GM12878 (cell line): ENCODE data around the gene UNK. TPM values are rescaled to one million over a fixed set of nuclear protein-coding genes. Genes with fewer than 3 reads are reported as not detected.

Experiments used
- ATAC-seq: fragments of 200-7000 bp; cut with Tn5 transposase; 3 replicates; pipeline ENCODE4 v1.9.1; 2020; ENCODE audit warnings: mild to moderate bottlenecking, moderate library complexity
- BruUV-seq: library from RNA; stranded (reverse); fragments of 400-500 nt; replicated peaks from 2 replicates; lab custom pipeline; 2021; lab: Mats Ljungman, UMichigan
- CTCF ChIA-PET: fragments of 300-600 bp; sonication (Branson Sonifier 250); formaldehyde crosslinking; extraction: SDS; loops from one replicate; lab custom pipeline; 2021; ENCODE audit warnings: inconsistent platforms; lab: Yijun Ruan, JAX
- POLR2A ChIA-PET: fragments of 350-600 bp; formaldehyde crosslinking; extraction: SDS; loops from one replicate; lab custom pipeline; 2021; ENCODE audit warnings: inconsistent platforms; lab: Charles Lee
- RAD21 ChIA-PET: fragments of 300-600 bp; sonication (Branson Sonifier 250); formaldehyde crosslinking; loops from one replicate; lab custom pipeline; 2023; ENCODE audit warnings: antibody characterized with exemption; ENCODE audit not compliant: unreplicated experiment; lab: Charles Lee
- SMC1A ChIA-PET: fragments of 300-600 bp; sonication (Branson Sonifier 250); formaldehyde crosslinking; loops from one replicate; lab custom pipeline; 2023; ENCODE audit not compliant: unreplicated experiment, uncharacterized antibody; lab: Charles Lee
- DNase-seq: peaks from one replicate; pipeline ENCODE4 v3.0.0-alpha.2; 2011; ENCODE audit warnings: low read depth, low spot score
- FAIRE-seq: peaks from 3 replicates; lab custom pipeline; 2011; peaks lifted over from hg19 to GRCh38; lab: Jason Lieb, UNC
- H2AFZ ChIP-seq: 2 replicates; pipeline ENCODE4 v1.6.0; 2011; ENCODE audit warnings: low read depth, low read length, control low read depth; ENCODE audit not compliant: control insufficient read depth
- H3K27ac ChIP-seq: 2 replicates; pipeline ENCODE4 v1.5.1; 2011; ENCODE audit warnings: control low read depth; ENCODE audit not compliant: control insufficient read depth, insufficient read depth
- H3K27me3 ChIP-seq, 2 experiments: replicated peaks in 1 of 2; 2 replicates each; pipeline versions ENCODE4 v1.6.0 to v1.6.1; 2011; ENCODE audit warnings: low read length in 1 of 2; ENCODE audit not compliant: control insufficient read depth in 2 of 2, insufficient read depth in 2 of 2
- H3K36me3 ChIP-seq, 2 experiments: 2 replicates each; pipeline ENCODE4 v1.5.1; 2011; ENCODE audit warnings: low read length in 1 of 2; ENCODE audit not compliant: control insufficient read depth in 2 of 2, insufficient read depth in 2 of 2
- H3K4me1 ChIP-seq: 2 replicates; pipeline ENCODE4 v1.6.1; 2011; ENCODE audit warnings: mild to moderate bottlenecking, low read length, moderate library complexity, mixed read lengths; ENCODE audit not compliant: control insufficient read depth, insufficient read depth
- H3K4me2 ChIP-seq: 2 replicates; pipeline ENCODE4 v1.6.0; 2011; ENCODE audit warnings: control low read depth; ENCODE audit not compliant: control insufficient read depth, insufficient read depth
- H3K4me3 ChIP-seq: fragments of 200-600 bp; sonication (generic); 2 replicates; pipeline ENCODE4 v1.5.1; 2016
- H3K79me2 ChIP-seq: 2 replicates; pipeline ENCODE4 v1.6.0; 2011; ENCODE audit warnings: low read length; ENCODE audit not compliant: control insufficient read depth, insufficient read depth
- H3K9ac ChIP-seq: 2 replicates; pipeline ENCODE4 v1.8.0; 2011; ENCODE audit warnings: low read length, control low read depth, mixed read lengths; ENCODE audit not compliant: control insufficient read depth, insufficient read depth
- H3K9me3 ChIP-seq: replicated peaks from 3 replicates; pipeline ENCODE4 v1.5.1; 2011; ENCODE audit warnings: mild to moderate bottlenecking, low read length; ENCODE audit not compliant: control insufficient read depth, insufficient read depth
- H4K20me1 ChIP-seq: 2 replicates; pipeline ENCODE4 v1.6.0; 2011; ENCODE audit not compliant: control insufficient read depth, insufficient read depth
- BCL11A ChIP-seq: IDR thresholded peaks from 2 replicates; pipeline ENCODE4 v1.6.1; 2011; ENCODE audit warnings: low read depth, low read length
- MXI1 ChIP-seq: fragments of 150-350 bp; IDR thresholded peaks from 2 replicates; pipeline ENCODE4 v1.6.1; 2011; ENCODE audit warnings: low read depth, mild to moderate bottlenecking, inconsistent platforms, low read length, improper control_type of control experiment
- NRF1 ChIP-seq: conservative IDR thresholded peaks from 2 replicates; pipeline ENCODE4 v1.6.1; 2011; ENCODE audit warnings: mild to moderate bottlenecking, low read depth, low read length, improper control_type of control experiment
- RCOR1 ChIP-seq: conservative IDR thresholded peaks from 2 replicates; pipeline ENCODE4 v1.6.1; 2012; ENCODE audit warnings: low read depth, low read length, improper control_type of control experiment
- SMAD1 ChIP-seq: fragments of 450-650 bp; IDR thresholded peaks from 2 replicates; pipeline ENCODE4 v1.6.1; 2018; ENCODE audit warnings: mild to moderate bottlenecking, low read depth; ENCODE audit not compliant: partially characterized antibody
- SREBF1 ChIP-seq: IDR thresholded peaks from 2 replicates; pipeline ENCODE4 v1.6.1; 2012; ENCODE audit warnings: mild to moderate bottlenecking, low read length
- YY1 ChIP-seq: IDR thresholded peaks from 2 replicates; pipeline ENCODE4 v1.6.1; 2011; ENCODE audit warnings: low read depth, mild to moderate bottlenecking, low read length
- WGBS: methylation state at CpG from one replicate; pipeline ENCODE4 v1.1.6; 2016; ENCODE audit warnings: low lambda C conversion rate; ENCODE audit not compliant: insufficient replicate concordance, insufficient coverage; ENCODE audit errors: missing lambda C conversion rate; 5-methylcytosine and 5-hydroxymethylcytosine counted together
- in situ Hi-C: fragments of 300-500 bp; cut with MboI; formaldehyde crosslinking; loops from 9 replicates; pipeline ENCODE4 v1.14.3; 2018; ENCODE audit warnings: mixed read lengths
- intact Hi-C: fragments of 100-400 bp; cut with micrococcal nuclease; formaldehyde crosslinking; loops from one replicate; pipeline ENCODE4 v1.14.2; 2022; ENCODE audit not compliant: unreplicated experiment
- polyA plus RNA-seq, 11 experiments: library from polyadenylated mRNA; depleted of rRNA in 4 of 11; unstranded in 6 of 11; stranded (reverse) in 5 of 11; fragments of >200 nt; fragmentation: Nextera tagmentation in 4 of 11; fragmentation: Illumina TruSeq in 1 of 11; extraction: Ambion mirVana in 4 of 11; extraction: Trizol in 1 of 11; gene quantifications; 1 replicate in 1 of 11; 2 replicates in 10 of 11; pipeline versions ENCODE4 v1.2.1 to v1.2.3, GENCODE V29; 2011 to 2016; ENCODE audit warnings: inconsistent platforms in 2 of 11, missing spikeins in 2 of 11, low read depth in 1 of 11
- total RNA-seq, 4 experiments: library from RNA; depleted of rRNA in 3 of 4; stranded (reverse); fragments of >200 nt in 3 of 4; fragmentation: Illumina TruSeq in 1 of 4; extraction: Trizol in 1 of 4; gene quantifications; 2 replicates each; pipeline versions ENCODE4 v1.2.1 to v1.2.3, GENCODE V29; 2013 to 2021
- TF ChIP-seq, protein P1 (sequence below): fragments of 450-650 bp; formaldehyde crosslinking; IDR thresholded peaks from 2 replicates; pipeline ENCODE4 v1.4.0; 2022; ENCODE audit warnings: mild to moderate bottlenecking, moderate library complexity
- TF ChIP-seq, protein P2 (sequence below): fragments of 450-650 bp; conservative IDR thresholded peaks from 2 replicates; pipeline ENCODE4 v1.6.1; 2017; ENCODE audit warnings: mild to moderate bottlenecking, moderate library complexity
- TF ChIP-seq, protein P3 (sequence below): IDR thresholded peaks from 2 replicates; pipeline ENCODE4 v1.6.1; 2011; ENCODE audit warnings: mild to moderate bottlenecking, low read depth, low read length, moderate library complexity; ENCODE audit not compliant: insufficient replicate concordance
- TF ChIP-seq, protein P4 (sequence below): fragments of 450-650 bp; IDR thresholded peaks from 2 replicates; pipeline ENCODE4 v1.6.1; 2016; ENCODE audit warnings: mild to moderate bottlenecking

Gene UNK
- total and polyA plus RNA-seq, 10 of the 15 experiments (the other 5 are each of a cell fraction or from before 2014, with no cell fraction given) = 8.9 to 34.5 (median 27.3) TPM

DNA sequence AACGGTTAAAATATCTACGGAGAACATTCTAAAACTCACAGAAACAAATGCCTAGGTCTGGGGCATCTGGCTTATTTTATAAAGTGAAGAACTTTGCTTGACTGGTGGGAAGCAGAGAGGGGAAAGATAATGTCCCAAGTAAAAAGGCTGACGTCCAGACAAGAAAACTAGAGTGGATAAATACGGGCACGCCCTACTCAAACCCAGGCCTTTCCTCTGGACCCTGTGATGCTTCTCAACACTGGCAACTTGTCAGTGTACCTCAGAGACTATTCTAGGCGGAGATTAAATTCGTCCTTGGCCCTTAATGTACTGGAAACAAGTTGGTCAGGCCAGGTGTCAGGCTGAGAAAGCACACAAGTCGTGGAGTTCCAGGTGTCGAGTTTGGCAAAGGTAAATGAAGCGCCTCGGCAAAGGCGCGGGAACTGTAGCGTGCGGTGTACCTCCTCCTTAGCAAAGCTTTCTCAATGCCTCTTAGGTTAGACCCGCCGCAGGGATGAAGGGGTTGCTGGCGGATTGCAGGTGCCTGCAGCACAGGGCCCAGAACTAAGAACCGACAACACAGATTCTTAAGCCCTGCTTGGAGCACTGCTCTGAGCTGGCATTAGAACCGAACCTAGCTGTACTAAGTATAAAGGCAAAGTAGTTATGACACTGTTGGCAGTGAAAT, 668 bp upstream of the UNK start:
- no peak for DNase-seq
- H2AFZ ChIP-seq = peak overlapping the region; percentile 93
- 39% methylated on average over 20 of the region's 20 CpGs for WGBS
- CTCF ChIA-PET = interaction anchor here (0.7 to 3.3 kb wide), 21 partner anchors 8 to 698 kb away, joined by 3 to 26 read pairs (median 4); partner anchors contain the start of genes GALK1 and WBP2
- SMC1A ChIA-PET = interaction anchor here (0.5 to 3.2 kb wide), 11 partner anchors 8 to 96 kb away, joined by 3 to 11 read pairs (median 4); partner anchors contain the start of genes UNC13D and WBP2
- peak; percentile 6 for ATAC-seq
- no peak for FAIRE-seq
- peaks cover 22% of the 10 kb centered on the region for H3K4me1 ChIP-seq
- H3K9ac ChIP-seq = peak overlapping the region; percentile 95
- in situ Hi-C loops = loop anchor here (5.0 kb wide), 1 partner anchor 478 kb away; no protein-coding TSS in a partner anchor
- H3K4me3 ChIP-seq = peak overlapping the region; percentile 79
- H3K27ac ChIP-seq = peak overlapping the region; percentile 97
- no peaks in the 10 kb centered on the region for H3K36me3 ChIP-seq
- H4K20me1 ChIP-seq = no peaks in the 10 kb centered on the region
- H3K9me3 ChIP-seq = no peaks in the 10 kb centered on the region
- H3K4me2 ChIP-seq = peak overlapping the region; percentile 97
- no TSS peak for BruUV-seq
- no peaks in the 10 kb centered on the region for H3K27me3 ChIP-seq
- RAD21 ChIA-PET = interaction anchor here (0.6 to 3.1 kb wide), 10 partner anchors 8 to 170 kb away, joined by 3 to 22 read pairs (median 7); partner anchors contain the start of genes GALK1 and WBP2
- H3K79me2 ChIP-seq = peaks cover 46% of the 10 kb centered on the region
- intact Hi-C loops = loop anchor here (10.0 kb wide), 1 partner anchor 481 kb away; the partner anchor contains the start of gene UBALD2
- POLR2A ChIA-PET = interaction anchor here (0.6 to 5.4 kb wide), 20 partner anchors 9 to 1652 kb away, joined by 3 to 39 read pairs (median 4); partner anchors contain the start of genes ACOX1, GALK1, TEN1 and TRIM65
- TF ChIP-seq RCOR1 (no peak), NRF1 (no peak), SMAD1 (no peak), MXI1 (no peak), YY1 (no peak), BCL11A (no peak), SREBF1 (no peak)
- TF ChIP-seq, protein P1, sequence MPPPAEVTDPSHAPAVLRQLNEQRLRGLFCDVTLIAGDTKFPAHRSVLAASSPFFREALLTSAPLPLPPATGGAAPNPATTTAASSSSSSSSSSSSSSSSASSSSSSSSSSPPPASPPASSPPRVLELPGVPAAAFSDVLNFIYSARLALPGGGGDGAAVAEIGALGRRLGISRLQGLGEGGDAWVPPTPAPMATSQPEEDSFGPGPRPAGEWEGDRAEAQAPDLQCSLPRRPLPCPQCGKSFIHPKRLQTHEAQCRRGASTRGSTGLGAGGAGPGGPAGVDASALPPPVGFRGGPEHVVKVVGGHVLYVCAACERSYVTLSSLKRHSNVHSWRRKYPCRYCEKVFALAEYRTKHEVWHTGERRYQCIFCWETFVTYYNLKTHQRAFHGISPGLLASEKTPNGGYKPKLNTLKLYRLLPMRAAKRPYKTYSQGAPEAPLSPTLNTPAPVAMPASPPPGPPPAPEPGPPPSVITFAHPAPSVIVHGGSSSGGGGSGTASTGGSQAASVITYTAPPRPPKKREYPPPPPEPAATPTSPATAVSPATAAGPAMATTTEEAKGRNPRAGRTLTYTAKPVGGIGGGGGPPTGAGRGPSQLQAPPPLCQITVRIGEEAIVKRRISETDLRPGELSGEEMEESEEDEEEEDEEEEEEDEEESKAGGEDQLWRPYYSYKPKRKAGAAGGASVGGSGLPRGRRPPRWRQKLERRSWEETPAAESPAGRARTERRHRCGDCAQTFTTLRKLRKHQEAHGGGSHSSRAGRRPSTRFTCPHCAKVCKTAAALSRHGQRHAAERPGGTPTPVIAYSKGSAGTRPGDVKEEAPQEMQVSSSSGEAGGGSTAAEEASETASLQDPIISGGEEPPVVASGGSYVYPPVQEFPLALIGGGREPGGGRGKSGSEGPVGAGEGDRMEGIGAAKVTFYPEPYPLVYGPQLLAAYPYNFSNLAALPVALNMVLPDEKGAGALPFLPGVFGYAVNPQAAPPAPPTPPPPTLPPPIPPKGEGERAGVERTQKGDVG (CRISPR knock-in tag) = no peak
- TF ChIP-seq, protein P2, sequence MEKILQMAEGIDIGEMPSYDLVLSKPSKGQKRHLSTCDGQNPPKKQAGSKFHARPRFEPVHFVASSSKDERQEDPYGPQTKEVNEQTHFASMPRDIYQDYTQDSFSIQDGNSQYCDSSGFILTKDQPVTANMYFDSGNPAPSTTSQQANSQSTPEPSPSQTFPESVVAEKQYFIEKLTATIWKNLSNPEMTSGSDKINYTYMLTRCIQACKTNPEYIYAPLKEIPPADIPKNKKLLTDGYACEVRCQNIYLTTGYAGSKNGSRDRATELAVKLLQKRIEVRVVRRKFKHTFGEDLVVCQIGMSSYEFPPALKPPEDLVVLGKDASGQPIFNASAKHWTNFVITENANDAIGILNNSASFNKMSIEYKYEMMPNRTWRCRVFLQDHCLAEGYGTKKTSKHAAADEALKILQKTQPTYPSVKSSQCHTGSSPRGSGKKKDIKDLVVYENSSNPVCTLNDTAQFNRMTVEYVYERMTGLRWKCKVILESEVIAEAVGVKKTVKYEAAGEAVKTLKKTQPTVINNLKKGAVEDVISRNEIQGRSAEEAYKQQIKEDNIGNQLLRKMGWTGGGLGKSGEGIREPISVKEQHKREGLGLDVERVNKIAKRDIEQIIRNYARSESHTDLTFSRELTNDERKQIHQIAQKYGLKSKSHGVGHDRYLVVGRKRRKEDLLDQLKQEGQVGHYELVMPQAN = peak; percentile 50; the same call in 1 of the 2 replicates
- TF ChIP-seq, protein P3, sequence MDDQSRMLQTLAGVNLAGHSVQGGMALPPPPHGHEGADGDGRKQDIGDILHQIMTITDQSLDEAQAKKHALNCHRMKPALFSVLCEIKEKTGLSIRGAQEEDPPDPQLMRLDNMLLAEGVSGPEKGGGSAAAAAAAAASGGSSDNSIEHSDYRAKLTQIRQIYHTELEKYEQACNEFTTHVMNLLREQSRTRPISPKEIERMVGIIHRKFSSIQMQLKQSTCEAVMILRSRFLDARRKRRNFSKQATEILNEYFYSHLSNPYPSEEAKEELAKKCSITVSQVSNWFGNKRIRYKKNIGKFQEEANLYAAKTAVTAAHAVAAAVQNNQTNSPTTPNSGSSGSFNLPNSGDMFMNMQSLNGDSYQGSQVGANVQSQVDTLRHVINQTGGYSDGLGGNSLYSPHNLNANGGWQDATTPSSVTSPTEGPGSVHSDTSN = no peak
- TF ChIP-seq, protein P4, sequence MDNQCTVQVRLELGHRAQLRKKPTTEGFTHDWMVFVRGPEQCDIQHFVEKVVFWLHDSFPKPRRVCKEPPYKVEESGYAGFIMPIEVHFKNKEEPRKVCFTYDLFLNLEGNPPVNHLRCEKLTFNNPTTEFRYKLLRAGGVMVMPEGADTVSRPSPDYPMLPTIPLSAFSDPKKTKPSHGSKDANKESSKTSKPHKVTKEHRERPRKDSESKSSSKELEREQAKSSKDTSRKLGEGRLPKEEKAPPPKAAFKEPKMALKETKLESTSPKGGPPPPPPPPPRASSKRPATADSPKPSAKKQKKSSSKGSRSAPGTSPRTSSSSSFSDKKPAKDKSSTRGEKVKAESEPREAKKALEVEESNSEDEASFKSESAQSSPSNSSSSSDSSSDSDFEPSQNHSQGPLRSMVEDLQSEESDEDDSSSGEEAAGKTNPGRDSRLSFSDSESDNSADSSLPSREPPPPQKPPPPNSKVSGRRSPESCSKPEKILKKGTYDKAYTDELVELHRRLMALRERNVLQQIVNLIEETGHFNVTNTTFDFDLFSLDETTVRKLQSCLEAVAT = peak; percentile 100
